Neural cell (in vitro differentiated cells): ENCODE results near the gene MRTFA.

ENCODE experiments used
- EZH2 ChIP-seq: fragments of 200-600, 300-800 bp; shearing (Covaris generic), sonication (generic); IDR thresholded peaks from 2 replicates; pipeline ENCODE4 v1.6.1; 2014; ENCODE audit warnings: antibody characterized with exemption, low read length, borderline replicate concordance, mild to moderate bottlenecking; ENCODE audit not compliant: insufficient read depth, poor library complexity, severe bottlenecking
- MXI1 ChIP-seq: fragments of 450-650 bp; conservative IDR thresholded peaks from 2 replicates; pipeline ENCODE4 v1.6.1; 2014; ENCODE audit warnings: antibody characterized with exemption, mild to moderate bottlenecking; ENCODE audit not compliant: poor library complexity, severe bottlenecking
- POLR2AphosphoS5 ChIP-seq: IDR thresholded peaks from 2 replicates; pipeline ENCODE4 v1.6.1; 2012
- TF ChIP-seq, protein P1 (sequence below): fragments of 450-650 bp; IDR thresholded peaks from 2 replicates; pipeline ENCODE4 v1.5.1; 2014; ENCODE audit warnings: antibody characterized with exemption, mild to moderate bottlenecking, moderate library complexity; ENCODE audit not compliant: poor library complexity, severe bottlenecking
- TF ChIP-seq, protein P2 (sequence below): IDR thresholded peaks from 2 replicates; pipeline ENCODE4 v1.6.1; 2012; ENCODE audit warnings: borderline replicate concordance

DNA sequence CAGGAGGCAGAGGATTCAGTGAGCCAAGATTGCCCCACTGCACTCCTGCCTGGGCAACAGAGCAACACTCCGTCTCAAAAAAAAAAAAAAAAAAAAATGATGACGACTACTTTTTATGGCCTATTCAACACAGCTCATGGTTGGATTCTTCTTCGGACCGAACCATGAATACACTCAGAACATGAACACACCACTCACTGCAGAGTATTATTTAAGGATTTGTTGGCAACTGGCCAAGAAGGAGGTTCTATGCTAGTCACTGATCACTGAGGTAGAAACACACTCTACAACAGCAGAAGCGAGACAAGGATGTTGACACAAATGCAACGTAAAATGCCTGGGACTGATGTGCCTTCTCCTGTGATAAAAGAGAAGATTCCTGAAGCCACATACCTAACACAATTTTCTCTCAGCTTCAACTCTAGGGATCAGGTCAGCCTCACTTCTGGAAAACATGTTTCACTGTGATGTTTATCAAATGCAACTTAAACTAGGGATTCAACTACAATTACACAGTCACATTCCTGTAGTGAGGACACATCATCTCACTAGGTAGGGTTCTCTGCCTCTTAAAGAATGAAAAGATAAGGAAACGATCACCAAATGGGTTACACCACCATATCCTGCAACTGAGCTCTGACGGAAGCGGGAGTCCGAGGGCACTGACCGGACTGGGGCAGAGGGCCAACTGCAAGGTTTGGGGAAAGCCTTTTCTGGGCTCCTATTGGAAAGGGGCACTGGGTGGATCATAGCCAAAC lies 183.6 kb downstream of the MRTFA start:
- TF ChIP-seq, protein P1, sequence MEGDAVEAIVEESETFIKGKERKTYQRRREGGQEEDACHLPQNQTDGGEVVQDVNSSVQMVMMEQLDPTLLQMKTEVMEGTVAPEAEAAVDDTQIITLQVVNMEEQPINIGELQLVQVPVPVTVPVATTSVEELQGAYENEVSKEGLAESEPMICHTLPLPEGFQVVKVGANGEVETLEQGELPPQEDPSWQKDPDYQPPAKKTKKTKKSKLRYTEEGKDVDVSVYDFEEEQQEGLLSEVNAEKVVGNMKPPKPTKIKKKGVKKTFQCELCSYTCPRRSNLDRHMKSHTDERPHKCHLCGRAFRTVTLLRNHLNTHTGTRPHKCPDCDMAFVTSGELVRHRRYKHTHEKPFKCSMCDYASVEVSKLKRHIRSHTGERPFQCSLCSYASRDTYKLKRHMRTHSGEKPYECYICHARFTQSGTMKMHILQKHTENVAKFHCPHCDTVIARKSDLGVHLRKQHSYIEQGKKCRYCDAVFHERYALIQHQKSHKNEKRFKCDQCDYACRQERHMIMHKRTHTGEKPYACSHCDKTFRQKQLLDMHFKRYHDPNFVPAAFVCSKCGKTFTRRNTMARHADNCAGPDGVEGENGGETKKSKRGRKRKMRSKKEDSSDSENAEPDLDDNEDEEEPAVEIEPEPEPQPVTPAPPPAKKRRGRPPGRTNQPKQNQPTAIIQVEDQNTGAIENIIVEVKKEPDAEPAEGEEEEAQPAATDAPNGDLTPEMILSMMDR, result no peak
- TF ChIP-seq POLR2AphosphoS5 (no peak), MXI1 (no peak), EZH2 (no peak)
- TF ChIP-seq, protein P2, sequence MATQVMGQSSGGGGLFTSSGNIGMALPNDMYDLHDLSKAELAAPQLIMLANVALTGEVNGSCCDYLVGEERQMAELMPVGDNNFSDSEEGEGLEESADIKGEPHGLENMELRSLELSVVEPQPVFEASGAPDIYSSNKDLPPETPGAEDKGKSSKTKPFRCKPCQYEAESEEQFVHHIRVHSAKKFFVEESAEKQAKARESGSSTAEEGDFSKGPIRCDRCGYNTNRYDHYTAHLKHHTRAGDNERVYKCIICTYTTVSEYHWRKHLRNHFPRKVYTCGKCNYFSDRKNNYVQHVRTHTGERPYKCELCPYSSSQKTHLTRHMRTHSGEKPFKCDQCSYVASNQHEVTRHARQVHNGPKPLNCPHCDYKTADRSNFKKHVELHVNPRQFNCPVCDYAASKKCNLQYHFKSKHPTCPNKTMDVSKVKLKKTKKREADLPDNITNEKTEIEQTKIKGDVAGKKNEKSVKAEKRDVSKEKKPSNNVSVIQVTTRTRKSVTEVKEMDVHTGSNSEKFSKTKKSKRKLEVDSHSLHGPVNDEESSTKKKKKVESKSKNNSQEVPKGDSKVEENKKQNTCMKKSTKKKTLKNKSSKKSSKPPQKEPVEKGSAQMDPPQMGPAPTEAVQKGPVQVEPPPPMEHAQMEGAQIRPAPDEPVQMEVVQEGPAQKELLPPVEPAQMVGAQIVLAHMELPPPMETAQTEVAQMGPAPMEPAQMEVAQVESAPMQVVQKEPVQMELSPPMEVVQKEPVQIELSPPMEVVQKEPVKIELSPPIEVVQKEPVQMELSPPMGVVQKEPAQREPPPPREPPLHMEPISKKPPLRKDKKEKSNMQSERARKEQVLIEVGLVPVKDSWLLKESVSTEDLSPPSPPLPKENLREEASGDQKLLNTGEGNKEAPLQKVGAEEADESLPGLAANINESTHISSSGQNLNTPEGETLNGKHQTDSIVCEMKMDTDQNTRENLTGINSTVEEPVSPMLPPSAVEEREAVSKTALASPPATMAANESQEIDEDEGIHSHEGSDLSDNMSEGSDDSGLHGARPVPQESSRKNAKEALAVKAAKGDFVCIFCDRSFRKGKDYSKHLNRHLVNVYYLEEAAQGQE, result no peak
